HG02938 (cell line): ENCODE results near the gene TNFRSF1A.

Experiments
- ATAC-seq: cut with Tn5 transposase; IDR thresholded peaks from one replicate; pipeline ENCODE4 v1.9.1; 2021; ENCODE audit warnings: mild to moderate bottlenecking, moderate library complexity; ENCODE audit not compliant: unreplicated experiment

The TNFRSF1A gene

GRCh38 chr12:6374786-6375160 is 32.9 kb upstream of the TNFRSF1A start:
- ATAC-seq = no peak

GRCh38 chr12:6374028-6374785 is 32.3 kb upstream of the TNFRSF1A start:
- ATAC-seq = no peak

- no peak for ATAC-seq
These were observed 31.3 kb upstream of the TNFRSF1A start for GRCh38 chr12:6373022-6373787.

GRCh38 chr12:6372403-6373003 is 30.6 kb upstream of the TNFRSF1A start:
- no peak for ATAC-seq

- no peak for ATAC-seq
These were observed 29.3 kb upstream of the TNFRSF1A start for GRCh38 chr12:6370994-6371754.

- ATAC-seq = no peak
These were observed 28.7 kb upstream of the TNFRSF1A start for GRCh38 chr12:6370576-6370935.

GRCh38 chr12:6369916-6370575 is 28.2 kb upstream of the TNFRSF1A start:
- ATAC-seq = no peak

GRCh38 chr12:6368906-6369525 is 27.1 kb upstream of the TNFRSF1A start:
- ATAC-seq = no peak

GRCh38 chr12:6367969-6368892 is 26.4 kb upstream of the TNFRSF1A start:
- no peak for ATAC-seq

GRCh38 chr12:6367065-6367968 is 25.4 kb upstream of the TNFRSF1A start:
- ATAC-seq = peak; percentile 60

- no peak for ATAC-seq
These were observed 22.1 kb upstream of the TNFRSF1A start for GRCh38 chr12:6364044-6364374.

- no peak for ATAC-seq
These were observed 21.6 kb upstream of the TNFRSF1A start for GRCh38 chr12:6363330-6364043.

GRCh38 chr12:6363010-6363329 is 21.1 kb upstream of the TNFRSF1A start:
- no peak for ATAC-seq

- ATAC-seq = no peak
These were observed 20.5 kb upstream of the TNFRSF1A start for GRCh38 chr12:6362403-6362802.

GRCh38 chr12:6361834-6362233 is 20.0 kb upstream of the TNFRSF1A start:
- ATAC-seq = no peak

- ATAC-seq = no peak
These were observed 19.0 kb upstream of the TNFRSF1A start for GRCh38 chr12:6360578-6361490.

GRCh38 chr12:6360080-6360571 is 18.2 kb upstream of the TNFRSF1A start:
- ATAC-seq = no peak
